CD14-positive monocyte (primary cell): ENCODE measurements around the gene FOXC1. TPM values are rescaled to one million over a fixed set of nuclear protein-coding genes. Genes with fewer than 3 reads are reported as not detected.

ENCODE experiments used
- DNase-seq, 3 donors: peaks; one replicate each; pipeline ENCODE4 v3.0.0-alpha.2; 2011 to 2022
- H2AFZ ChIP-seq: 2 replicates; pipeline ENCODE4 v1.6.0; 2012; ENCODE audit warnings: mild to moderate bottlenecking, low read depth, low read length, inconsistent platforms; ENCODE audit not compliant: insufficient read depth, poor library complexity, severe bottlenecking
- H3K27ac ChIP-seq, 2 donors: 1 replicate in 1 of 2; 2 replicates in 1 of 2; pipeline ENCODE4 v1.5.1; 2012 to 2013; ENCODE audit warnings: low read length in 2 of 2, control low read depth in 1 of 2, inconsistent platforms in 1 of 2, low read depth in 1 of 2, mild to moderate bottlenecking in 1 of 2
- H3K27me3 ChIP-seq, 2 donors: one replicate each; pipeline versions ENCODE4 v1.6.0 to v1.6.1; 2011 to 2013; ENCODE audit warnings: low read length in 2 of 2; ENCODE audit not compliant: control insufficient read depth in 2 of 2, insufficient read depth in 2 of 2
- H3K36me3 ChIP-seq, 2 donors: replicated peaks in 1 of 2; 1 replicate in 1 of 2; 2 replicates in 1 of 2; pipeline versions ENCODE4 v1.5.1 to v1.6.1; 2012 to 2013; ENCODE audit warnings: low read length in 2 of 2, control low read depth in 1 of 2, inconsistent platforms in 1 of 2, mild to moderate bottlenecking in 1 of 2; ENCODE audit not compliant: insufficient read depth in 2 of 2, control insufficient read depth in 1 of 2
- H3K4me1 ChIP-seq, 2 donors: 1 replicate in 1 of 2; 2 replicates in 1 of 2; pipeline versions ENCODE4 v1.5.1 to v1.6.1; 2012 to 2013; ENCODE audit warnings: low read length in 2 of 2, control low read depth in 1 of 2, inconsistent platforms in 1 of 2, mild to moderate bottlenecking in 1 of 2, moderate library complexity in 1 of 2; ENCODE audit not compliant: insufficient read depth in 2 of 2, control insufficient read depth in 1 of 2
- H3K4me2 ChIP-seq: replicated peaks from 2 replicates; pipeline ENCODE3; 2012; ENCODE audit warnings: low read length, moderate library complexity, mild to moderate bottlenecking; ENCODE audit not compliant: poor library complexity, severe bottlenecking; ENCODE audit errors: extremely low read depth
- H3K4me3 ChIP-seq, 3 experiments: fragments of 200-600 bp in 1 of 3; sonication (generic) in 1 of 3; replicated peaks in 1 of 3; 1 replicate in 2 of 3; 2 replicates in 1 of 3; pipeline ENCODE4 v1.5.1; 2011 to 2013; ENCODE audit warnings: low read length in 3 of 3, mild to moderate bottlenecking in 3 of 3, control low read depth in 2 of 3, low read depth in 2 of 3, inconsistent platforms in 1 of 3, moderate library complexity in 1 of 3
- H3K79me2 ChIP-seq: 2 replicates; pipeline ENCODE4 v1.6.0; 2012; ENCODE audit warnings: mild to moderate bottlenecking, control low read depth, inconsistent platforms, low read length, moderate library complexity; ENCODE audit not compliant: insufficient read depth
- H3K9ac ChIP-seq: 2 replicates; pipeline ENCODE4 v1.6.0; 2017; ENCODE audit warnings: low read length, mild to moderate bottlenecking; ENCODE audit not compliant: insufficient read depth, poor library complexity, severe bottlenecking
- H3K9me3 ChIP-seq, 2 donors: replicated peaks in 1 of 2; 1 replicate in 1 of 2; 2 replicates in 1 of 2; pipeline versions ENCODE4 v1.5.1 to v1.6.1; 2012 to 2013; ENCODE audit warnings: low read length in 2 of 2, control low read depth in 1 of 2; ENCODE audit not compliant: control insufficient read depth in 1 of 2, insufficient read depth in 1 of 2
- H4K20me1 ChIP-seq: 2 replicates; pipeline ENCODE4 v1.6.0; 2012; ENCODE audit warnings: mild to moderate bottlenecking, low read length, control low read depth, moderate library complexity; ENCODE audit not compliant: insufficient read depth
- H3K27ac Mint-ChIP-seq, 7 donors: one replicate each; pipeline ENCODE4 v1.8.0; 2020; ENCODE audit warnings: mild to moderate bottlenecking in 7 of 7, mixed read lengths in 7 of 7, moderate library complexity in 6 of 7, inconsistent platforms in 2 of 7
- H3K27me3 Mint-ChIP-seq, 3 donors: one replicate each; pipeline ENCODE4 v1.8.0; 2021 to 2022; ENCODE audit warnings: low read depth in 3 of 3, mild to moderate bottlenecking in 3 of 3, mixed read lengths in 3 of 3, moderate library complexity in 3 of 3, inconsistent platforms in 1 of 3
- H3K36me3 Mint-ChIP-seq, 2 donors: one replicate each; pipeline ENCODE4 v1.8.0; 2020; ENCODE audit warnings: mixed read lengths in 2 of 2, inconsistent platforms in 1 of 2, mild to moderate bottlenecking in 1 of 2
- H3K4me1 Mint-ChIP-seq: one replicate; pipeline ENCODE4 v1.8.0; 2020; ENCODE audit warnings: mild to moderate bottlenecking, mixed read lengths
- H3K4me3 Mint-ChIP-seq, 2 donors: one replicate each; pipeline ENCODE4 v1.8.0; 2020; ENCODE audit warnings: mild to moderate bottlenecking in 2 of 2, mixed read lengths in 2 of 2, moderate library complexity in 1 of 2
- H3K9me3 Mint-ChIP-seq, 7 donors: one replicate each; pipeline ENCODE4 v1.8.0; 2020 to 2022; ENCODE audit warnings: mixed read lengths in 7 of 7, mild to moderate bottlenecking in 6 of 7, moderate library complexity in 6 of 7, inconsistent platforms in 2 of 7
- CTCF ChIP-seq: fragments of 200-600 bp; IDR thresholded peaks from one replicate; pipeline ENCODE4 v1.8.0; 2022; ENCODE audit warnings: antibody characterized with exemption, mild to moderate bottlenecking
- WGBS: methylation state at CpG from one replicate; pipeline ENCODE4 v1.1.5; 2013; ENCODE audit warnings: missing lambda C conversion rate; ENCODE audit not compliant: insufficient coverage; 5-methylcytosine and 5-hydroxymethylcytosine counted together
- intact Hi-C, 2 donors: fragments of 100-400 bp; cut with micrococcal nuclease; formaldehyde crosslinking; loops; one replicate each; pipeline versions ENCODE4 v1.15.0 to v1.15.1; 2023
- polyA plus RNA-seq, 3 donors: library from polyadenylated mRNA; depleted of rRNA in 1 of 3; unstranded in 2 of 3; stranded (reverse) in 1 of 3; fragments of 300-500 nt in 2 of 3; fragments of >200 nt in 1 of 3; fragmentation: Illumina TruSeq in 2 of 3; gene quantifications; 1 replicate in 2 of 3; 2 replicates in 1 of 3; pipeline ENCODE4 v1.2.3, GENCODE V29; 2012 to 2021

The FOXC1 gene
- polyA plus RNA-seq, 3 donors, result 0.36 TPM; not detected in 2

- Histone ChIP-seq H3K4me1 (no peaks in the 10 kb centered on the region), H3K9ac (no peak overlapping the region), H3K27ac (no peak overlapping the region), H4K20me1 (no peaks in the 10 kb centered on the region), H3K27me3 (no peaks in the 10 kb centered on the region), H3K9me3 (peaks cover 0 to 6% of the 10 kb centered on the region in 2 donors), H3K79me2 (no peaks in the 10 kb centered on the region), H3K36me3 (no peaks in the 10 kb centered on the region), H2AFZ (no peak overlapping the region), H3K4me2 (no peak overlapping the region), H3K4me3 (no peak overlapping the region)
- intact Hi-C loops, result no loop called here
- DNase-seq, result no peak
- Mint-ChIP-seq H3K27ac (no peak overlapping the region), H3K27me3 (peaks cover 2 to 8% (median 3%) of the 10 kb centered on the region in 3 donors), H3K9me3 (peaks cover 10 to 21% (median 17%) of the 10 kb centered on the region in 7 donors), H3K4me3 (no peak overlapping the region), H3K36me3 (peaks cover 0 to 6% of the 10 kb centered on the region in 2 donors), H3K4me1 (peaks cover 8% of the 10 kb centered on the region)
- 80% methylated on average over 1 of the region's 1 CpG for WGBS
- no peak for TF ChIP-seq CTCF
Observed at GRCh38 chr6:1572892-1573291, 36.8 kb upstream of the FOXC1 start.

- H3K9ac ChIP-seq, result no peak overlapping the region
- H3K27me3 ChIP-seq, result no peaks in the 10 kb centered on the region
- Mint-ChIP-seq H3K4me3 (no peak overlapping the region), H3K36me3 (peaks cover 0 to 6% of the 10 kb centered on the region in 2 donors), H3K27ac (peak overlapping the region in 1 of 7 donors; percentile 41), H3K27me3 (peaks cover 2 to 8% (median 3%) of the 10 kb centered on the region in 3 donors), H3K4me1 (peaks cover 3% of the 10 kb centered on the region), H3K9me3 (peaks cover 10 to 20% (median 17%) of the 10 kb centered on the region in 7 donors)
- no peak overlapping the region for H2AFZ ChIP-seq
- H3K27ac ChIP-seq, result no peak overlapping the region
- no peak overlapping the region for H3K4me3 ChIP-seq
- TF ChIP-seq CTCF, result no peak
- H4K20me1 ChIP-seq, result no peaks in the 10 kb centered on the region
- no peak for DNase-seq
- H3K79me2 ChIP-seq, result no peaks in the 10 kb centered on the region
- H3K36me3 ChIP-seq, result no peaks in the 10 kb centered on the region
- intact Hi-C loops, result no loop called here
- H3K9me3 ChIP-seq, result peaks cover 0 to 6% of the 10 kb centered on the region in 2 donors
- H3K4me2 ChIP-seq, result no peak overlapping the region
- WGBS, result 88% methylated on average over 8 of the region's 13 CpGs
- H3K4me1 ChIP-seq, result no peaks in the 10 kb centered on the region
Observed at GRCh38 chr6:1574083-1574761, 35.5 kb upstream of the FOXC1 start.
